GM13976 (cell line): ENCODE results near the gene WDR81.
"Not testable (repeated sequence)": the region's sequence is repeated elsewhere in the genome, so short reads cannot be mapped to it uniquely, and the experiment has no call there.

Experiments
- DNase-seq: peaks from one replicate; pipeline ENCODE4 v3.0.0; 2012; ENCODE audit warnings: low spot score
- in situ Hi-C: fragments of 300-500 bp; cut with MboI; formaldehyde crosslinking; loops from one replicate; pipeline ENCODE4 v1.12.0; 2022; ENCODE audit warnings: low sequenced_read_pairs, mixed read lengths, inconsistent platforms; ENCODE audit not compliant: unreplicated experiment
- TF ChIP-seq, protein P1 (sequence below): IDR thresholded peaks from 2 replicates; pipeline ENCODE4 v1.5.1; 2012; ENCODE audit warnings: borderline replicate concordance, mild to moderate bottlenecking; ENCODE audit not compliant: insufficient read depth; ENCODE audit errors: extremely low read depth, missing control alignments, control extremely low read depth

The WDR81 gene

DNA sequence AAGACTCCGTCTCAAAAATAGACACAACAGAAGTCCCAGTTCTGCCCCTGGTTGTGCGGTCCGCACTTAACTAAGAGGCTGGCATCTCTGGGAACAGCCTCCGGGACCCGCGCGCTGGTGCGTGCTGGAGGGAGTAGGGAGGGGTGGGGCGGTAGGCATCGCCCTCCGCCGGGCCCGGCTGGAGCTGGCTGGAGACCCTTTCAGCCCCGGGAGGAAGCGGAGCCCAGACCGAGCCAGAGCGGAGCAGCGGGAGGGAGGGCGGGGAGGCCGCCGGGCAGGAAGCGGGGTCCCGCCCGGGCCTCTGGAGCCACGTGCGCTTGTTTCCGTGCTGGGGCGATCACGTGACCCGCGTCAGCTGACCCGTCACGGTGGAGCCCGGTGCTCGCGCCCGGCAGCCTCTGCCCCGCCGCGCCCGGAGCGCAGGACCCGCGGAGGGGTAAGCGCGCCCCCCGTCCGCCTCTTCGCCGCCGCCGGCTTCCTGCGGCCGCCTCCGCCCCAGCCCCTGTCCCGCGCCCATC, at the start of gene WDR81:
TSS of gene WDR81 (plus strand) at position 354 of the 518 bp plus-strand sequence. CDS start 256 bp downstream, outside the sequence.
- in situ Hi-C loops: loop anchor here (25.0 kb wide), 1 partner anchor 313 kb away; the partner anchor contains the start of genes DPH1, OVCA2 and RTN4RL1
- DNase-seq: peak; percentile 97
- TF ChIP-seq, protein P1, sequence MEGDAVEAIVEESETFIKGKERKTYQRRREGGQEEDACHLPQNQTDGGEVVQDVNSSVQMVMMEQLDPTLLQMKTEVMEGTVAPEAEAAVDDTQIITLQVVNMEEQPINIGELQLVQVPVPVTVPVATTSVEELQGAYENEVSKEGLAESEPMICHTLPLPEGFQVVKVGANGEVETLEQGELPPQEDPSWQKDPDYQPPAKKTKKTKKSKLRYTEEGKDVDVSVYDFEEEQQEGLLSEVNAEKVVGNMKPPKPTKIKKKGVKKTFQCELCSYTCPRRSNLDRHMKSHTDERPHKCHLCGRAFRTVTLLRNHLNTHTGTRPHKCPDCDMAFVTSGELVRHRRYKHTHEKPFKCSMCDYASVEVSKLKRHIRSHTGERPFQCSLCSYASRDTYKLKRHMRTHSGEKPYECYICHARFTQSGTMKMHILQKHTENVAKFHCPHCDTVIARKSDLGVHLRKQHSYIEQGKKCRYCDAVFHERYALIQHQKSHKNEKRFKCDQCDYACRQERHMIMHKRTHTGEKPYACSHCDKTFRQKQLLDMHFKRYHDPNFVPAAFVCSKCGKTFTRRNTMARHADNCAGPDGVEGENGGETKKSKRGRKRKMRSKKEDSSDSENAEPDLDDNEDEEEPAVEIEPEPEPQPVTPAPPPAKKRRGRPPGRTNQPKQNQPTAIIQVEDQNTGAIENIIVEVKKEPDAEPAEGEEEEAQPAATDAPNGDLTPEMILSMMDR: no peak

- in situ Hi-C loops: no loop called here
- TF ChIP-seq, protein P1: no peak
- DNase-seq: no peak
These were observed 48.1 kb upstream of the WDR81 start for GRCh38 chr17:1676401-1676800.

- TF ChIP-seq, protein P1: no peak
- in situ Hi-C loops: no loop called here
- DNase-seq: no peak
These were observed 41.0 kb upstream of the WDR81 start for GRCh38 chr17:1683459-1683858.

DNA sequence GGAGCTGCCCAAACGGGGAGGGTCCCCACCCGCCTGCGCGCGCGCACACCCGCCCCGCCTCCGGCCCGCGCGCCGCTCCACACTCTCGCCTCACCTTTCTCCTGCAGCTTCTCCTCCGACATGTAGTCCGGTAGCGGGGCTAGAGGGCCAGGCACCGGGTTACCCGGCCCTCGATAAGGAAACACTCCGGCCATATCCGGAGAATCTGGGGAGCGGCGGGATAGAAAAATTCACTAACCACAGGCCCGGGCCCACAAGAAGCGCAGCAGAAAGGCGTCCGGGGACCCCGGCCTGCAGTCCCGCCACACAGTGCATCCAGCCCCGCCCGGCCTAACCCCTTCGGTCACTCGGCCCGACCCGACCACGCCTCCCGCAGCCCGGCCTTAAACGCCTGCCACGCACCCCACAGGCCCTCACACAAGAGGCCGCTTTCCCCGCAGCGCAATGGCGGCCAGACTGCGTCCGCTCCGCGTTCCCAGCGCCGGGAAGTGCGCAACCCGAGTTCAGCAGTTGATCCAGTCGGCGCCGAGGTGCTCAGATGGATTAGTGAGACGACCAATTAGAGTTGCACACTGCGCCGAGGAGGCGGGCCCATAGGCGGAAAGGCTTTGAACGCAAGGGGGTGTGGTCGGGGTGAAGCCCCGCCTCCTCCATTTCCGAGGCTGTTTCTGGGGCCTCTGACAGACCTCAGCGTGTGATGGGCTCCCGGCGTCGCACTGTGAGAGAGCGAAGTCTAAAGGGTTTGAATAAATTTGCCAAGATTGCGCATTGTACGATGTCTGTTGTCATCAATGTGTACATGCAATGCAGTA, 39.9 kb upstream of the WDR81 start, which contains the start of gene PRPF8:
TSS of gene PRPF8 (minus strand) at position 490 of the 812 bp plus-strand sequence. CDS start at position 194, 296 bp downstream.
- in situ Hi-C loops: no loop called here
- peak; percentile 100 for DNase-seq
- TF ChIP-seq, protein P1: no peak

- DNase-seq: no peak
- in situ Hi-C loops: no loop called here
- TF ChIP-seq, protein P1: no peak
These were observed 38.4 kb upstream of the WDR81 start for GRCh38 chr17:1686086-1686485.

DNA sequence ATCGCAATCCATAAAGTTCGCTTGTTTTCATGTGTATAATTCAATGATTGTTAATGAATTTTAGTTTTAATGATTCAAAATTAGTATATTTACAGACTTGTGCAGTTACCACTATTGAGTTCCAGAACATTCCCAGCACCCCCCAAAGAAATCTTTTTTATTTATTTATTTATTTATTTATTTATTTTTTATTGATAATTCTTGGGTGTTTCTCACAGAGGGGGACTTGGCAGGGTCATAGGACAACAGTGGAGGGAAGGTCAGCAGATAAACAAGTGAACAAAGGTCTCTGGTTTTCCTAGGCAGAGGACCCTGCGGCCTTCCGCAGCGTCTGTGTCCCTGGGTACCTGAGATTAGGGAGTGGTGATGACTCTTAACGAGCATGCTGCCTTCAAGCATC, 36.1 kb upstream of the WDR81 start:
- in situ Hi-C loops, DNase-seq: not testable (repeated sequence)
